Retina (tissue), 1 donor: ENCODE results near the gene IL22.

Experiments
- DNase-seq: peaks from one replicate; pipeline ENCODE4 v3.0.0-alpha.2; 2016

IL22 gene

DNA sequence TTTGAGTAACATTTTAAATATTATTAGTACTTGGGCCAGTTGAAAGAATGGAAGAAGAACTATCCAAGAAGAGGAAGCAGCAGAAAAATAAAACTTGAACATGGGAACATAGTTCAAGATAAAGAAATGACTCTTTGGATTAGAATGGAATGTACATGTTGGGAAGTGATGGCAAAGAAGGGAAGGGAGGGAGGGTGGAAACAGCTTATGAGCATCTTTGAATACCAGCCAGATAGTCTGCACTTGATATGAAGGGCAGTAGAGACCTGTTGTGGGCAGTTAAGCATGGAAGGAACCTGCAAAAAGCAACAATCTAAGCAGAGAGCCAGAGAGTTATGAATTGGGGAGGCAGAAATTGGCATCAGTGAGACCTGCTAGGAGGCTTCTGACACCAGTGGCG is 10.0 kb upstream of the IL22 start:
- no peak for DNase-seq

DNA sequence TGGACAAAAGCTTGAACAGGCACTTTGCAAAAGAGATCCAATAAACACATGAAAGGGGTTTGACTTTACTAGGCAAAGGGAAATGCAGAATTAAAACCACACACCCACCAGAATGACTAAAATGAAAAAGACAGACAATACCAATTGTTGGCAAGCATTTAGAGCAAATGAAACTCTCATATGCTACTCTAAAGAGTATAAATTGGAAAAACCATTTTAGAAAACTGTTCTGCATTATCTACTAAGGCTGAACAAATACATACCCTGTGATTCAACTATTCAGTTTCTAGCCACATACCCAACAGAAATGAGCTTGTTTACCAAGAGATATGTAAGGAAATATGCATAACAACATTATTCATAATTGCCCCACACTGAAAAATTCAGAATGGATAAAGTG is 8.5 kb upstream of the IL22 start:
- DNase-seq: no peak

DNA sequence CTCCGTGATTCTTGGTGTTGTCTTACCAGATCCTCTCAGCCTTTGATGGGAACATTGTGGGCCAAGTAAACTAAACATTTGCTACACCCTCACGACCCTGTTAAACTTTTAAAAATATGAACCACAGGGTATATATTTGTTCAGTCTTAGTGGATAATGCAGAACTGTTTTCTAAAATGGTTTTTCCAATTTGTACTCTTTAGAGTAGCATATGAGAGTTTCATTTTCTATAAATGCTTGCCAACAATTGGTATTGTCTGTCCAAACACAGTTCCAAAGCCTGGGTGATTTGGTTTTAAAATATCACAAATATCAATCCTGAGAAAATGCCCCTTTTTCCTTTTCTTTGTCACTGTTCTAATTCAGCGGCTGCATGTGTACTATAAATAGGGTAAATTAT is 6.7 kb upstream of the IL22 start:
- no peak for DNase-seq

DNA sequence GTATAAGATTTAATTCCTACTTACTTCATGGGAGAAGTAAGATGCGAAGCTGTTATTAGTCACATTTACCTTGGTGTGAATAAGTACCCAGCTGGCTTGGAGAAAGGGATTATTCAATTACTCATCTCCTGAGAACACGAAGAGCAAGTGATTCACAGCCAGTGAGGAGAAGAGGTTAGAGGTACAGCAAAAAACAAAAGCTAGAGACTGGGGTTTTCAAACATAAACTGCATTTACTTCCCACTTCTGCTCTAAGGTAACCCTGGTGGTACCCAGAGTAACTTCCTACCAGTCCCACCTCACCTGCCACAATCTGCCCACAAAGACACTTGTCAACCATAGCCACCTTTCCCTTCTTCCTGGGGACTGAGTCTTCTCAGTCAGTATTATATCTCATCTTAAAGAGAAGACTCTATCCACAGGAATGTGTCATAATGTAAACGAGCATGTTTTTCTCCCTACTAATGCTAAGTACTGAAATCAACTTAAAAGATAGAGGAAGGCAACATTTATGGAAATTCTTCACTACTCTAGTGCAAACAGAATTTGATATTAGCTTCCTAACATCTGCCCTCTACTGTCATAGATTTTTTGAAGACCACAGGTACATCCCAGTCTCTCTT is 6.0 kb upstream of the IL22 start:
- DNase-seq: no peak

DNA sequence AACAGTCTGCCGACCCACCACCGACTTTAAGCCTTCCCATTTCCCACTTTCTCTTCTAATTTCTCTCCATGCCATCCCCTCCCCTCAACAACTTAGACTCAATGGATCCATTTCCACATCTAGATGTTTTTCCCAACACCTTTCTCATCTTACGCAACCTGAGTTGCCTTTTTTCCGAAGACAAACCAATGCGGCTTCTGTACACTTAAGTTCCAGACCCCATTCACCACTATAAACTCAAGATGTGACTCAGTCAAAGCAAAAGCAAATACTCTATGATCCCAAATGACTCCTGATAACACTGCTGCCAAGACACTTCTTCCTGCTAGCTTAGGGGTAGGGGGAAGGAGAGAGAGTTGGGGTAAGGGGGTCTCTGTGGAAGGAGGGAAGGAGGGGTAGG is 1.3 kb downstream of the IL22 start:
- no peak for DNase-seq

DNA sequence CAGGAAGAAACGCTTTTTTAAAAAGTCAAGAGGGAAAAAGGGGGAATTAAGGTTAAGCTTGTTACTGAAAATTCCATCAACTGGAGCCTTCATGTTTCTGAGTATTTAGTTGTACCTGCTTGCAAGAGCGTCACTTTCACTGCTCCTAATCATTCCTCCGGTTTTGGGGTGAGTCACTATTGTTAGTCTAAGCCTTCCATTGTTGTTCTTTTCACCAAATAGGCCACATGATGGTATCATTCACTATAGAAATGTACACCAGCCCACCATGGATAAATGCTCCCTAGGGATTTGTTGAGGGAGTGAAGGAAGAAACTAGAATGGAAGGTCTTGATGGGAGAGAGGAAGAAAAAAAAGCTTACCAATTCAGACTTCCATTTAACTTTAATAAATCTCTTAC is 3.0 kb downstream of the IL22 start:
- no peak for DNase-seq

DNA sequence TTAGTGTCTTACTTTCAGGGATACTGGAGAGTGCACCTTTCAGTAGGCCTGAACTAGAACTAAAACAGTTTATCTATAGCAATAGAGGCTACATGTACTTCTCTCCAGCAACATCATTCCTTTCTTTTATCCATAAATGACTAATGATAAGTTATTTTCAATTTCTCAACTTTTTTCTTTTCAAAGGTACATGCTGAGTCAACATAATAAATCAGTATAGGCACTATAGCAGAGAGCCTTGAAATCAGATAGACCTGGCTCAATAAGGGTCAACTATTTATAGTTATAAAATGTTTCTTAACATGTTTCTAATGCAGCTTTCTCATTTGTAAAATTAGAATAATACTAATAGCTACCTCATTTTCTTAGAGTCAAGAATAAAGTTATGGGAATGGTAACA is 5.6 kb downstream of the IL22 start:
- DNase-seq: no peak

DNA sequence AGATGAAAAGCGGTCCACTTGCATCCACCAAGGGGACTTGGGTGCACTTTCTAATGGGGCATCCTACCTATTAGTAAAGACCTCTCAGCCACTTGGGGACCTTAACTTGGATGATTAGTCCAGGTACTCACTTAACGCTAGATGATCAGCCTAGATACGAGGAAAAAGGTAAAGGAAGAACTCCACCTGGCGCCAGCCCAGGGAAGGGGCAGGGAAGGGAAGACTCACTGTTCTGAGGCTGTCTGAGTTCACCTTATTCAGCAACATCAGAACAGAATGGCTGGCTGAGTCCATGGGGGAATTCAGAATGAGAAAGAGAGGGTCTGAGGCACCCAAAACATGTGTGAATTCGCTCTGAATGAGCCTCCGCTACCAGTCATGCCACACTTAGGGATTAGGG is 7.1 kb downstream of the IL22 start:
- DNase-seq: no peak

DNA sequence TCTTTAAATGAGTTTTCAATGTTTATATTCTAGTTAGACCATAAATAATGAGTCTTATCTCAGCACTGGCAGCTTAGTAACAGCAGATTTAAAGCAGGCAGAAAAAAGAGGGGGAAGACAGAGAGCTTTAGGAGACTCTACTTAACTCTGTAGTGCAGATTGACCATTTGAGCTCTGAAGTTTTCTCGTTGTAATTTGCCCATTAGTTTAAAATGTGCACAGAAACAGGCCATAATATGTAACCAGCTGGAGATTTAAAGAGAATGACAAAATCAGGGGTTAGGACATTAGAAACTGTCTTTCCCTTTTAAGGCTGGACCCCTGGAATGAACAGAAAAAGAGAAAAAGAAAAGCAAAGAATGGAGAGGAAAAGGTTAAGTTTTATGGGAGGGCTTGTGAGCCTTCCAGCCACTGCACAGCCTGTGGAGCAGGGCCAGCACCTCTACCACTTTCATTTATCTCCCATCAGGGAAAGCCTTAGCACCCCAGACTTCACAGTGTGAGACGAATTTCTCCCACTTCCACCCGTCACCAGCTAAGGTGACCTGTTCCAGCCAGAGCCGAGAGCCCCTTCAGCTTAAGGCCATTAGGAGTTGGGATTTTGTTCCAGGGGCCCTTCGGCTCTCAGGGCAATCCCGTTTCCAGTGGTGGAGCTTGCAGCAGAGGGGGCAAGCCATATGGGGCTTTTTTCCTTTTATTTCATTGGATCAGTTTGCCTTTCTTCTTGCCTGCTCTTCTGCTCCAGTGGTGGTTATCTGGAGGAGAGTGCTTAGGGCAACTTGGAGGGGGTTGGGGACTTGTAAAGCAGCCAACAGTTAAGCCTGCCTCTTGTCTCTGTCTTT is 8.0 kb downstream of the IL22 start:
- peak; percentile 28 for DNase-seq

DNA sequence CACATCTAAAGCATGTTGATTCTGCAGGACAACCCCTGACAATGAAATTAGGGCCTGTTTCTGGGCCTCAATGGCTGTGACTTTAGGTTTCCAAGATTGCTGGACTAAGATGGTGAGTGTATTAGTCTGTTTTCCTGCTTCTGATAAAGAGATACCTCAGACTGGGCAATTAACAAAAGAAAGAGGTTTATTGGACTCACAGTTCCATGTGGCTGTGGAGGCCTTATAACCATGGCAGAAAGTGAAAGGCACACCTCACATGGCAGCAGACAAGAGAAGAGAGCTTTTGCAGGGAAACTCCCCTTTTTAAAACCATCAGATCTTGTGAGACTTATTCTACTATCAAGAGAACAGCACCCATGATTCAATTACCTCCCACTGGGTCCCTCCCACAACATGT is 10.6 kb downstream of the IL22 start:
- DNase-seq: no peak

DNA sequence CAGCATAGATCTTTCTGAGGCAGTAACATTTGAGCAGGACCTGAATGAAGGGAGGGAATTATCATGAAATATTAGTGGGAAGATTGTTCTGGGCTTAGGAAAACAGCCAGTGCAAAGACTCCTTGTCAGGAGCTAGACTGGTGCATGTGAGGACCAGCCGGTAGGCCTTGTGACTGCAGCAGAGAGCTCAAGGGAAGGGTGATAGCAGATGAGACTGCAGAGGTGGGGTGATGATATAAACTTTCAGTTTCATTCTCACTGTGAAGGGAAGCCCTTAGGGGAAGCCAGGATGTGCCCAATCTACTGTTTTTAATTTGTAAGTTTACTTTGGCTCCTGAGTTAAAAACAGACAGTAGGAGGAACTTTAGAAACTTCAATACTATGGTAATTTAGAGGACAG is 12.4 kb downstream of the IL22 start:
- DNase-seq: no peak

DNA sequence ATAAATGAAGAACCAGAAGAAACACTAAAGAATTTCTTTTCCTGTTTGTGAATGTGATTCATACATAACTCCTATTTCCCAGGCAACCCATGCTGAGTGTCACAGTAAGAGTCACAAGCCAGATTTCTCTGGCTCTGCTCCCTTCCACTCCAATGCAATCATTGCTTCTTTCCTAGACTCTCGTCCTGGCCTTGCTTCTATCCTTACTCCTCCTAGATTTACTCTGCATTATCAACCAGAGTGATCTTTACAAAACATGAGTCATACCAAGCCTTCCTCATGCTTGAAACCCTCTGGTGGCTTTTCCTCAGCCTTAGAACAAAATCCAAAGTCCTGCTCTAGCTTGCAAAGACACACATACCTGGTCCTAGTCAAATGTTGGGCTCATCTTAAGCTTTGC is 13.3 kb downstream of the IL22 start:
- DNase-seq: no peak

DNA sequence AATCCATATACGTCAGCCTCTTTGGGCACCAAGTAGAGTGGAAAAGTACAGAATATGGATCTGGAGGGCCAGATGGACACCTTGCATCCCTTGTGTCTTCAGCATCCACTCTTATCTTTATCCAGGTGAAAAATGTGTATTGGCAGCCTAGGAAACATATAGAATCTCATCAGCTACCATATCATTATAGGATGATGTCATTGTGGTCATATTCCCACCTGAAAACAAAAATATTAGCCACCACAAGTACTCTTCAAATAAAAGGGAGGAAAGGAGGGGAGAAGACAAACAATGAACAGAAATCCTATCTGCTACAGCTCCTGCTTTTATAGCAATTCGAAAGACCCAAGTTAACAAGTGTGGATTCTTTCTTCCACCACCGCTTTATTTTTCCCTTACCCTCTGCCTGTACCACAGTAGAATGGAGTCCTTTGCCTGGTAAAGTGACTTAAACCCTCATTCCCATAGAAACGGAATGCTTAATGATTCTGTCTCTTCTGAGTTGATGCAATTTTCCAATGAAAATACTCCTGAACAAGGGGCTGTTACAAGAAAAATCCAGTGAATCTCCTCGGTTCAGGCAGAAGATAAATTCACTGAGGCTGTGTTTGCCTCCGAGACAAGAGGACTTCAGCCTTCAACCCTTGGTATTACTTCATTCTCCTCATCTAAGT is 14.0 kb downstream of the IL22 start:
- DNase-seq: no peak

DNA sequence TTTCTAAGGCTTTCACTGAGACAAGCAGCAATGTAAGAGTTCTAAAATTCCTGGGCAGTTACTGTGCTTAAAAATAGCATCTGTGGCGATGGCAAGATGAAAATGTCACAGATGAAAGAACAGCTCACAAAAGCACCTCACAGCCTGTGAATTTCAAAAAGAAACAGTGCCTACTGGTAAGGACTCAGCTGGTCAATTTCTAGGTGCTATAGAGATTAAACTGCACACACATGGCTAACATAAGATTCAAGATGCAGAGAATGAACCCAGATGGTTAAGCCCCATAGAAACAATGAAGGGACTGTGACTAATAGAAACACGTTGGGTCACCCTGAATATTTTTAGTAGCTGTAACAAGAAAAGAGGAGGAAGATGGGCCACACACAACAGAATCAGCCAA is 15.8 kb downstream of the IL22 start:
- no peak for DNase-seq

DNA sequence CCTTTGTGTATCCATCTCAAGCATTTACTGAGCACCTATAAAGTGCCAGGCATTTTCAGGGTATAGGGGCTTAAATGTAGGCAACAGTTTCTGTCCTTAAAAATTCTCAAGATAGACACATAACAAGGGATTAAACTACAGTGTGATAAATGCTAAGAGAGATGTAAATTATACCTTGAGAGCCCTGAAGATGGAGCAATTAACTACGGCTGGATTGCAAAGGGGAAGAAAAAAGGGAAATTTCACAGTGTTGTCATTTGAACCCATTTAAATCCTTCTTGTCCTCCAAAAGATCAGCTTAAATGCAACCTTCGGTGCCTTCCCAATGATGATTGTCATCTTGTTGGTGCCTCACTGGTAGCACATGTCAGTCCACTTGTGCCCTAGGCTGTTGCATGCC is 16.3 kb downstream of the IL22 start:
- DNase-seq: no peak

DNA sequence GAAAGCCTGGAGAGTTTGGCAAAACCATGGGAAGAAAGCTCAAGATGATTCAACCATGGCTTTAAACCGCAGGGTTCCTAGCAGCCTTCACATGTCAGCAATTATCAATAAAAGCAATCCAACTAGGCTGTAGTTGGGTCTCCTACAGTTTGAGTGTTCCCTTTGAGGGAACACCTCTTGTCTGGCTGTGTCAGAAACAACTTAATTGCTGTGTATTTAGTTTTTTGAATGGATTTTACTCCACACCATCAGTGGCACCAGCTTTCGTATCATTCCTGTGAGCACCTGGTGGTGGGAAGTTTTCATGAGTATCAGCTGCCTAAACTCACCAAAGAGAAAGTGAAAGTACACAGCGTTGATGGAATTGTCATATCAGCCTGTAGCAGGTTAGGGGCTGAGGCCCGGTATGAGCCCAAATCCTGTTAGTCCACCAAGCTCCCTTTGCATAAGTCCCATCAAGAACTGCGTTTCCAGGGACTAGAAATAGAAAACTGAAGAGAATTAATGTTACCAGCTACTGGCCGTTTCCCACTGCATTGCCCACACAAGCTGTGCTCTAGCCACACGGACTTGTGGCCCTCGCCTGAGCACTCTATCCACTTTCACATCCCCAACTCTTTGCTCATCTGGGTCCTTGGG is 16.9 kb downstream of the IL22 start:
- DNase-seq: no peak

DNA sequence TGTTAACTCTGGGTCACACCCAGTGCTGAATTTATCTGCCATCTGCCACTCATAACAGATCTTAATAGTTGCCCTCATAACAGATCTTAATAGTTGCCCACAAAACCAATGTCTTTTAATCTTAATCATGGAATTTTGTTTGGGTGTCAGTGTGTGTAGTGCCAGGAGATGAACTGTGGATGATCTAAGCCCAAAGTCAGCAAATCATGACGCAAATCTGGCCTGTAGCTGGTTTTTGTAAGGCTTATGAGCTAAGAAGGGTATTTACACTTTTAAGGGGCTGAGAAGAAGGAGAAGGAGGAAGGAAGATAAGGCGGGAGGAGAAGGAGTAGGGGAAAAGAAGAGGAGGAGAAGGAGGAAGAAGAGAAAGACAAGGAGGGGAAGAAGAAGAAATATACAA is 17.8 kb downstream of the IL22 start:
- DNase-seq: no peak

DNA sequence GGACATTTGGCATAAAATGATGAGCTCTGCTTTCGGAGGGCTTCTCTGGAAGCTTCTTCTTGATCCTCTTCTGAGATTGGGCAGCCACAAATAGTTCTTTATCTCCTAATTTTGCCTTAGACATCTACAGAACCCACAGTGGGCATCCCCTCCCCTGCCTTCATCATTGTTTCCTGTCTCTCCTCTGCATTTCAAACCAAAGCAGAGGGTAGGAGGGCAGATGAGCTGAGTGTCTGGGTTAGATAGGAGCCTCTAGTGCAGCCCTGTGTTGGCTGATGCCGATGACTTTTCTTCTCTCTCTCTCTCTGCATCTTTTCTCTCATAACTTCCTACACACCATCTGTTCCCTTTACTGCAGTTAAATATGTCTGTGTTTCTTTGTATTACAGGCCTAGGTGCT is 19.3 kb downstream of the IL22 start:
- no peak for DNase-seq

DNA sequence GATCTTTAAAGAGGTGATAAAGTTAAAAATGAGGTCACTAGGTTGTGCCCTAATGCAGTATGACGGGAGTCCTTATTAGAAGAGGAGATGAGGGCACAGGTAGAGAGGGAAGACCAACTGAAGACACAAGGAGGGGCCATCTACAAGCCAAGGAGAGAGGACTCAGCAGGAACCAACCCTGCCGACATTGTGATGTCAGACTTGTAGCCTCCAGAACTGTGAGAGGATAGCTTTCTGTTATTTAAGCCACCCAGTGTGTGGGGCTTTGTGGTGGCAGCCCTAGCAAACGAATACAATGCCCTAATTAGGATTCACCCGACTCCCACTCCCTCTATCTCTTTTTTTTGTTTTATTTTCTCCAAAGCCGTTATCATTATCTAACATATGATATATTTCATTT is 19.9 kb downstream of the IL22 start:
- DNase-seq: no peak

DNA sequence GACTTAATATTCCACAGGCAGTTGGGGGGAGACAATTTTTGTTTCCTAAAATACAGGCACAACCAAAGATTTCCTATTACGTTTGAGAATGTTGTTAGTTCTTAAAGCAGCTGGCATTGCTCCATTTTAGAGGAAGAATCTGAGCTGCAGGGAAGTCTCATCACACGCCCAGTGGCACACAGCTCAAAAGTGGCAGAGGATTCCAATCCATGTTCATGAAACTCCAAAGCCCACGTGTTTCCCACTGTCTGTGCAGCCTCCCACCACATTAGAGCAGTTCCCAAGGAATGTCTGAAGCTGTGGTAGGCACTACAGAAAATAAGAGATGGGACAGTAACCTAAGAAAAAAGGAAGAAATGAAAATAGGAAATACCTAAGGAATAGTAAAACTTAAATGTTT is 21.7 kb downstream of the IL22 start:
- DNase-seq: no peak

DNA sequence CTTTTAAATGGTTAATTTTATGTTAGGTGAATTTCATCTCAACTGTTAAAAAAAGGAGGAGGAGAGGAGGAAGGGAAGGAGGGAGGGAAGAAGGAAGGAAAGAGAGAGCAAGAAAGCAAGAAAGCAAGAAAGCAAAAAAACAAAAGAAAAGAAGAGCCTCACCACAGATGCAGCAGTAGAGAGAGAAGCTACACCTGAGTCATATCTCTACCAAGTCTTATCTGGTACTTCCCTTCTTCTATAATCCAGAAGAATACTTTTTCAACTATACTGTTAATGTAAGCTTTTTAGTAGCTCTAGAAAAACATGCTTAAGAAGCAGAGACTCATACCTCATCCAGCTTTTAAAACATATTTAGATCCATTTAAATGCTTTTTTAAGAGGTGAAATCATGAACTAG is 22.2 kb downstream of the IL22 start:
- DNase-seq: no peak

DNA sequence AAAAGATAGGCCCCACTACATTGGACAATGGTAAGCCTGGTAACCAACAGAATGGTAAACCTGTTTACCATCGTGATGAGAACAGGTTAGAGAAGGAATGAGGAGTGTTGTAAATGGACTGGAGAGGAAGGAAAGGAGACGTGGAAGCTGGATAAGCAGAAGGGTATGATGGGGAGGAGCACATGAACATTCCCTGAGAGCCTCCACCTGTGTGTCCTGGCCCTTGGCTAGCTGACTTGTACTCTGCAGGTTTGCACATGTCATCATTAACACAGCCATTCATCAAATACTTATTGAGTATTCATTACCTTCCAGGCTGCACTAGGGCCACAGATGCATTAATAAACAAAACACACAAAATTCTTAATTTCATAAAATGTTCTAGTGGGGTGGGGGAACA is 23.4 kb downstream of the IL22 start:
- DNase-seq: no peak

DNA sequence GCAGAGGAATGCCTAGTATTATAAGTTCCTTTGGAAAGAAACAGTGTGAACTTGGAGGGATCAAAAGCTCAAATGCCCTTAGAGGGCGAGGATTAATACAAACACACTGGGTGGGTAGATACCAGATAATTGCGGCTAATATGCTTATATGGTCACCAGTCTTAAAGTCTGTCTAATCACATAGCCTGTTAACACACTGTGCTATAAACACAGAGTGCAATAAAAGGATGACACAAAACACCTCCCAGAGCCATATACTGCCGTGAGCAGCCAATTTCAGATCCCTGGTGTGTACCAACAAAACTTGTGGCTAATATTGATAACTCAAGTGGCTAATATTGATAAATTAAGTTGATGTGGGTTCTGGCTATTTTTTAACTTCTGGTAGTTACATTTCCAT is 26.0 kb downstream of the IL22 start:
- DNase-seq: no peak
